Superior temporal gyrus (tissue), 1 donor: ENCODE results near the gene ZDHHC7.
"Not testable (repeated sequence)": the region's sequence is repeated elsewhere in the genome, so short reads cannot be mapped to it uniquely, and the experiment has no call there.

Experiments used
- DNase-seq: peaks from one replicate; pipeline ENCODE4 v3.0.0-alpha.2; 2016; ENCODE audit errors: extremely low spot score

ZDHHC7 gene

DNA sequence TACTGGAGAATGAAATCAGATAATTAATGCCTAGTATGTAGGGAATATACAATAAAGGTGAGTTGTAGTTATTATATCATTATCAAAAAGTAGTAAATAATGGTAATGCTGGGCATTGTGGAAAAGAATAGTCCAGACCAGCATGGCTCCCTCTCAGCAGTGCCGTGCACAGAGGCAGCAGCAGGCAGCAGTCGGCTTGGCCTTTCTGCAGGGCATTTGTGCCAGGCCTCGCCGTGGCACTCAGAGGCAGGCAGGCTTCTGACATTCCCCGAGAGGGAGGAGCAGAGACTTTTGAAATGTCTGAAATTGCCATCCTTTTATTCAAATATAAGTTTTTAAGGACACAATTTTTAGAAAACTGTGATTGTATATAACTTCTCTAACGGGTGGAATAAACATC, 31.3 kb upstream of the ZDHHC7 start:
- DNase-seq, result no peak

DNA sequence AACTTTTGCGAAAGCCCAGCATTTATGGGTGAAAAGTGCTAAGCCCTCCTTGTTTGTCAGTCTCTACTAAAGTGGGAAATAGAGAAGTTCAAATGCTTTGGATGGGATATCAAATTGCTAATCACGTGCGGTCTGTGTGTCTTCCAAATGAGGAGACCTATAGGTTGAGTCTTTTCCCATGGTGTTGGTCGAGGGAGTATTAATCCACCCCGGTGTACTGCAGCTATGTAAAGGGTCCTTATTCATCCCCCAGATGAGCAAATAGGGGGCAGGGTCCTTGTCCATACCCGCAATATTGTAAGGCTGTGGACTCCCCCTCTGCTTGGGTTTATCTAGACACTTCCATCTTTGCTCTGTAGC, 30.8 kb upstream of the ZDHHC7 start:
- no peak for DNase-seq

DNA sequence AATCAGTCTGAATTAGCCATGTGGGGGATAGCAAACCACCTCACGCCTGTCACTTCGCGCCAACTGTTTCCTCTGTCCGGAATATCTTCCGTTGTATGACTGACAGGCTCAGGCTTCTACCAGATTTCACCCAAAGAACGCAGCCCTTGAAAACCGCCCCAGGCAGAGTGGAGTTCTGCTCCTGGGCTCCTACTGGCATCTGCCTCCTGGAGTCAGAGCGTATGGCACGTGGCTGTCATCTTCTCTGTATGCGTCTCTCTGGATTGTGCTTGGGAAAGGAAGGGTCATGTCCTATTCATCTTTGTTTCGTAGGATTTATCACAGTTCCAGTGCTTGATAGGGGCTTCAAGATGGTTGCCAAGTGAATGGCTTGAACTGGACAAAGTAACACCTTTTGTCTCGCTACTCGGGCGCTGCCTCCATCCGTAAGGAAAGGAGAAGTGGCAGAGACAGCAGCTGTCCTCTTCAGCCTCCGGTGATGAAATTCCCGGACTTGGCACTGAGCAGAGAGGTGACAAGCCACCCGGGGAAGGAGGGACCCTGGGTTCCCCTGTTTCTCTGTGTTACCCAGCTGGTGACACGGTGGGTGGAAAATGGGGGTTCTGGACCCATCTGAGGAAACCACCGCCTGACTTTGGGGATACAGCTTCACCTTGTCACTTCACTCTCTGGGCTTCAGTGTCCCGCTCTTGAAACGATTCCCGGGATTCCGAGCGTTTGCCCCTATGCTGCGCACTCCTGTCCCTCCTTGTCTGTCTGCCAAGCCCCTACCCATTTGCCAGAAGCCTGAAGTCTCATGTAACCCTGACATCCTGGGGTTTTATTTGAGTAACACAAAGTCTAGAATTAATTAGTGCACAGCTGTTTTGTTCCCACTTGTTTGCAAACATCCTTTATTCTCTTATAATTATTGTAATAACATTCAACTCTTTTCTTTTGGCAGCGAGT, 30.2 kb upstream of the ZDHHC7 start:
- DNase-seq, result no peak

DNA sequence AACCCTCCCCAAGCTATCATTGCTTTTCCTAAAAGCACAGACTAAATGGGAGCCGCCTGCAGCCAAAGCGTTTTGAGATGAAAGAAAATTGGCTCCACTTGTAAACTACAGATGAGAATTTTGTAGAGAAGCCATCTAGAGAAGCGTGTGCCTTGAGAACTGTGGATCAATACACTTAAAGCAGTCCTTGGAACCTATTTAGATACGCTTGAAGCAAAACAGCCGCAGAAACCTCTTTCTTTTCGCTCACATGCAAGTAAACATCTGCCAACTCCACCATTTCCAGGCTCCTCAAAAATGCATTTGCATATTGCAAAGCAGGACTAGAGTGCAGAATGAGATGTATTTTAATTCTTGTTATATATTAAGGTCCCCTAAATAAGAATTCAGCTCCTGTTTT, 29.4 kb upstream of the ZDHHC7 start:
- DNase-seq, result no peak

DNA sequence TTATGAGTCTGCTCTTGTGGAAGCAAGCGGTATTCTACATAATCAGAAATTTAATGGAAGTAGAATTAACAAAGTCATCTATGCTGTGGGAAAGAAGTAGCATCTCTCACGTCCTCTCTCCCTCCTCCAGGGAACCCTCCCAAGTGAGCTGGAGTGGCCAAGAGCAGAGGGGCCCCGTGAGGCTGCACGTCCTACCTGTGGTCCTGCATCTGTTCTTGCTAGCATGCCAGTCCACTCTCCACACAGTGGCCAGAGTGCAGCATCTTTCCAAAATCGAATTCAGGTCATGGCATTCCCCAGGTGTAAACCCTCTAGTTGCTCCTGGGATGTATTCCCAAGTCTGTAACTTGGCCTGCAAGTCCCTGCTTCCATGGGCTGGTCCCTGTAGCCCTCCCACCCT, 26.4 kb upstream of the ZDHHC7 start:
- DNase-seq, result no peak

GRCh38 chr16:85037050-85037410, 25.7 kb upstream of the ZDHHC7 start:
- DNase-seq, result peak; percentile 56

- no peak for DNase-seq
Observed at GRCh38 chr16:85036236-85037049, 25.1 kb upstream of the ZDHHC7 start.

DNA sequence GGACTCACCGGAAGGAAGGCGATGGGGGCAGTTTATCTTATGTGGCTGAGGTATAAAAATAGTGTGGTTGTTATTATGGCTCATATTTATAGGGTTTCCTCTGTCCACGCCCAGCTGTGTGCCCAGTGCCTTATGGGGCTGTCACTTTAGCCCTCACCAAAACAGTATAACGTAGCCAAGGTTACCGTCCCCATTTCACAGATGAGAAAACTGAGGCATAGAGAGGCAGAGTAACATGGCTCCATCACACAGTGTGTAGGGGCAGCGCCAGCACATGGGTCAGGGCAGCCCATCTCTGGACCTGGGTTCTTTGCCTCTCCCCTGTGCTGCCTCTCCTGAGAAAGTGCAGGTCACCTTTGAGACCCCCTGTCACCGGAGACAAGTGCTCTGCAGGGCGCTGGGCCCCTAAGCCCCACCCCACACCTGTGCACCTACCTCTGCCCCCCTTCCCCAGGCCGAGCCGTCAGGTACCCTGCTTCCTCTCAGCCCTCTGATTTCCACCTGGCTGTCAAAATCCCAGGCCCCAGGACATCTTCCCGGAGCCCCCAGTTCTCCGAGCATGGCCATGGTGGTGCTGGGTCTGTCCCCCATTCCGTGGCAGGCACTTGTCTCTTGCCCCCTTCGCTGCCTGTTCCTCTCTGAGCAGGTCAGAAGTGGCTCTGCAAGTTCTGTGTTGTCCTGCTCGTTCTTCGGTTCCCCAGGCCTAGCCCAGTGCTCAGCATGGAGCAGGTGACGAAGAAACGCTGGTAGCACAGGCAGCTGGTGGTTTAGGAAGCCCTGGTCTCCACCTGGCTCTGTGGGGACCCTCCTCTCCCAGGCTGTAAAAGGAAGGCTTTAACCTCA, 23.5 kb upstream of the ZDHHC7 start:
- DNase-seq, result no peak

DNA sequence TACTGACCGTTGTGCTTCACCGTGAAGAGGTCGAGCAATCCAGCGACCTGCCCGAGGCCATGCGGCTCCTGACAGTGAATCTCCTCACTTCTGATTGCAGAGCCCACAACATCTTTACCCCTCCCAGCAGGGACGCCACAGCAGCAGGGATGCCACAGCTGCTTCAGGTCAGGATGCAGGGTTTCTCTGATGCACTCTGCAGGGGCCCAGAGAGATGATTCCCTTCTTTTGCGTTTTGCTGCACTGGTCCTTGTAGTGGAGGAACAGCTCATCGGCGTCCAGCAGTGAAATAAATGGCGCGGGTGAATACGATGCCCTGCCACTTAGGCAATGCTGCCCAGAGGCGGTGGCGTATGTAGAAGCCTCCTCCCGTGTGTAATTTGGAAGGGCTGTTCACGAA, 21.8 kb upstream of the ZDHHC7 start:
- DNase-seq, result no peak

DNA sequence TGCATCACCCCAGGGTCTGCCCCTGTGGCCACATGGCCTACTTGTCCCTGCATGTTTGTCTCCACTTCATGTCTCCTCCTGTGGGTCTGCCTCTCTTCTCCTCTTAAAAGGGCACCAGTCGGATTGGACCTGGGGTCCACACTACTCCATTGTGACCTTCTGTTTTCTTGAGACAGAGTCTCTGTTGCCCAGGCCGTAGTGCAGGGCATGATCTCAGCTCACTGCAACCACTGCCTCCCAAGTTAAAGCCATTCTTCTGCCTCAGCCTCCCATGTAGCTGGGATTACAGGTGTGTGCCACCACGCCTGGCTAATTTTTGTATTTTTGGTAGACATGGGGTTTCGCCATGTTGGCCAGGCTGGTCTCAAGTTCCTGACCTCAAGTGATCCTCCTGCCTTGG, 20.9 kb upstream of the ZDHHC7 start:
- not testable (repeated sequence) for DNase-seq

DNA sequence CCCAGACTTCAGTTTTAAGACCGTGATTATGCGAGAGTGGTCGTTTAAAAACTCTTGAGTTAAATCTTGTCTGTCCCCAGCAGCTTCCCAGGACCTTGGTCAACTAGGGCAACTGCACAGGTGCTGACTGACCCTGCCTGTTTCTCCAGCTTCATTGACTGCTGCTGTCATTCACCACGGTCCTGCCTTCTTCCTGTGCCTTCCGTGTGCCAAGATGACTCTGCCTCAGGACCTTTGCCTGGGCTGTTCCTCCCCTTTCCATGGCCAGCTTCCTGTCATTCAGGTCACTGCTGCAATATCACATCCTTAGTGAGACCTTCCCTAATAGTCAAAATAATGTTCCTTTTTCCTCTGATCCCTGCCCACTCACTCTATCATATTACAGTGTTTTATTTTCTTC, 20.1 kb upstream of the ZDHHC7 start:
- DNase-seq, result no peak

GRCh38 chr16:85029981-85030401, 18.7 kb upstream of the ZDHHC7 start:
- DNase-seq, result no peak

- DNase-seq, result no peak
Observed at GRCh38 chr16:85029408-85029784, 18.1 kb upstream of the ZDHHC7 start.

GRCh38 chr16:85028685-85029407, 17.5 kb upstream of the ZDHHC7 start:
- DNase-seq, result no peak

- no peak for DNase-seq
Observed at GRCh38 chr16:85027958-85028684, 16.8 kb upstream of the ZDHHC7 start.

DNA sequence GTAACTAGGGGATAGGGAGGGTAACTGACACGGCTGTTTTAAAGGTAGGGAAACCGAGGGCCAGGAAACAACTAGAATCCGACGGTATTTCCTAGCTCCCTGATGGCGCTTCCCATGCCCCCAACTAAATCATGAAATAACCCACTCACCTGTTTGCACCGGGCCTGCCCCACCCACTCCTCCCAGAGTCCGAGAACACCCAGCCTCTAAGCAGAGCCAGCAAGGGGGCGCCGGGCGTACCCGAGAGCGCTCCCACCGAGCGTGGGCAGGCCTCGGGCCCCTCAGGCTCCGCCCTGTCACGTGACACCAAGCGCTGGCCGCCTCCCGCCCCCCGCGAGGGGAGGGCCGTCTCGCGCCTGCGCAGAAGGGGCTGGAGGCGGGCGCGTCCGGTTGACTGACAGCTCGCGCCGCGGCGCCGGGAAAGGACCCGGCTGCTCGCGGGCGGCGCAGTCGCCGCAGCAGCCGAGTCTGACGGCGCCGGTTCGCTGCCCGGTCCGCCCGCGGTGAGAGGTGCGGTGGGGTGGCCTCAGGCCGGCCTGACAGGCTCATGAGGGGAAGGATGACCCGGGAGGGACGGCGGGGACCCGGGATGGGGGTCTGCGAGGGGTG, 16.1 kb upstream of the ZDHHC7 start, which contains the start of gene KIAA0513:
TSS of gene KIAA0513 (plus strand) at position 447 of the 609 bp plus-strand sequence. CDS start 39,277 bp downstream, outside the sequence.
- peak; percentile 97 for DNase-seq

GRCh38 chr16:85026703-85027102, 15.4 kb upstream of the ZDHHC7 start:
- DNase-seq, result no peak

- DNase-seq, result no peak
Observed at GRCh38 chr16:85025781-85026653, 14.7 kb upstream of the ZDHHC7 start.

DNA sequence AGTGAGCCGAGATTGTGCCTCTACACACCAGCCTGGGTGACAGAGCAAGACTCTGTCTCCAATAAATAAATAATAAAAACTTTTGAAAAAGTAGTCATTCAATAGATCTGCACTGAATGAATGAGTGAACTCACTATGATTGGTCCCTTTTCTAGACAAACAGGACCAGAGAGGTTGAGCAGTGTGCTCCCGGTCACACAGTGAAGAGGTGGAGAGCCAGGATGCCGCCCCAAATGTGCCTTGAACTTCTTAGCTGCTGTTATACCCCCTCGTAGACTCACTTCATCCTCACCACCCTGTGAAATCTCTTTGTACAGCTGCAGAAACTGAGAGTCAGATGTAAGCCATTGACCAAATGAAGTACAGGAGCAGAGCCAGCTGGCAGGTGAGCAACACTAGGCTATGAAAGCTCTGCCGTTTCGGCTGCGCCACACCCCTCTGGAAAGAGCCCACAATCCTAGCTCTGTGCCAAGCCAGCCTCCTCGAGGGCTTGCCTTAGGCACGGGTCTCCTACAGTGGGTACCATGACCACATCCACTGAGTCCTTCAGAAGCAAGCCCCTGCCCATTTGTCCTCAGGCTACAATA, 8.4 kb upstream of the ZDHHC7 start:
- DNase-seq, result no peak
